B cell (primary cell): ENCODE results near the gene SEC61B. TPM values are rescaled to one million over a fixed set of nuclear protein-coding genes. Genes with fewer than 3 reads are reported as not detected.

Source experiments
- ATAC-seq: fragments of 200-7000 bp; cut with Tn5 transposase; one replicate; pipeline ENCODE4 v1.10.0; 2021; ENCODE audit warnings: low read depth, mild to moderate bottlenecking, moderate number of reproducible peaks, moderate library complexity
- CTCF ChIA-PET: fragments of 350-600 bp; sonication (Branson Sonifier 250); formaldehyde crosslinking; loops from one replicate; lab custom pipeline; 2021; ENCODE audit warnings: antibody characterized with exemption, inconsistent platforms; lab: Charles Lee
- POLR2A ChIA-PET: fragments of 350-600 bp; sonication (Branson Sonifier 250); formaldehyde crosslinking; loops from one replicate; lab custom pipeline; 2021; ENCODE audit warnings: antibody characterized with exemption; lab: Charles Lee
- DNase-seq: peaks from one replicate; pipeline ENCODE4 v3.0.0; 2013
- H2AFZ ChIP-seq: 2 replicates; pipeline ENCODE4 v1.6.1; 2012; ENCODE audit warnings: mild to moderate bottlenecking, low read depth, low read length; ENCODE audit not compliant: insufficient read depth, poor library complexity, severe bottlenecking
- H3K27ac ChIP-seq, 2 donors: 1 replicate in 1 of 2; 2 replicates in 1 of 2; pipeline ENCODE4 v1.5.1; 2012 to 2013; ENCODE audit warnings: low read length in 2 of 2, mild to moderate bottlenecking in 2 of 2, moderate library complexity in 1 of 2
- H3K27me3 ChIP-seq, 4 experiments: fragments of 200-600 bp in 1 of 4; sonication (generic) in 1 of 4; replicated peaks in 1 of 4; 1 replicate in 2 of 4; 2 replicates in 2 of 4; pipeline versions ENCODE4 v1.6.1 to v1.7.0; 2013 to 2016; ENCODE audit warnings: low read length in 3 of 4, mild to moderate bottlenecking in 2 of 4, mixed read lengths in 1 of 4, moderate library complexity in 1 of 4; ENCODE audit not compliant: insufficient read depth in 4 of 4, control insufficient read depth in 3 of 4; ENCODE audit errors: control extremely low read depth in 1 of 4
- H3K36me3 ChIP-seq, 2 experiments: replicated peaks in 1 of 2; 1 replicate in 1 of 2; 2 replicates in 1 of 2; pipeline versions ENCODE4 v1.6.1 to v1.7.1; 2013; ENCODE audit warnings: low read length in 1 of 2; ENCODE audit not compliant: insufficient read depth in 2 of 2, control insufficient read depth in 1 of 2; ENCODE audit errors: control extremely low read depth in 1 of 2, extremely low read depth in 1 of 2
- H3K4me1 ChIP-seq, 2 donors: fragments of 200-600 bp in 1 of 2; sonication (generic) in 1 of 2; 1 replicate in 1 of 2; 2 replicates in 1 of 2; pipeline versions ENCODE4 v1.5.1 to v1.6.1; 2013 to 2017; ENCODE audit warnings: low read length in 2 of 2; ENCODE audit not compliant: control insufficient read depth in 2 of 2, insufficient read depth in 2 of 2
- H3K4me2 ChIP-seq: replicated peaks from 2 replicates; pipeline ENCODE3; 2012; ENCODE audit warnings: mild to moderate bottlenecking, low read depth, low read length; ENCODE audit not compliant: poor library complexity, severe bottlenecking
- H3K4me3 ChIP-seq, 5 experiments: fragments of 200-600 bp in 1 of 5; sonication (generic) in 1 of 5; 1 replicate in 3 of 5; 2 replicates in 2 of 5; pipeline versions ENCODE4 v1.5.1 to v1.7.0; 2011 to 2016; ENCODE audit warnings: low read length in 4 of 5, mild to moderate bottlenecking in 4 of 5, low read depth in 2 of 5, control low read depth in 1 of 5, moderate library complexity in 1 of 5; ENCODE audit not compliant: insufficient read depth in 1 of 5; ENCODE audit errors: control extremely low read depth in 1 of 5, extremely low read depth in 1 of 5
- H3K79me2 ChIP-seq: fragments of 200-600 bp; sonication (generic); one replicate; pipeline ENCODE4 v1.6.0; 2016; ENCODE audit warnings: low read length; ENCODE audit not compliant: control insufficient read depth, insufficient read depth
- H3K9ac ChIP-seq: fragments of 200-600 bp; sonication (generic); 2 replicates; pipeline ENCODE4 v1.6.1; 2017; ENCODE audit warnings: mild to moderate bottlenecking, low read length, moderate library complexity
- H3K9me3 ChIP-seq, 3 donors: one replicate each; pipeline versions ENCODE4 v1.6.1 to v1.7.1; 2013; ENCODE audit warnings: low read length in 2 of 3; ENCODE audit not compliant: control insufficient read depth in 2 of 3, insufficient read depth in 1 of 3; ENCODE audit errors: control extremely low read depth in 1 of 3
- H4K20me1 ChIP-seq: 2 replicates; pipeline ENCODE4 v1.6.0; 2012; ENCODE audit warnings: mild to moderate bottlenecking, low read length; ENCODE audit not compliant: insufficient read depth, control insufficient read depth, poor library complexity, severe bottlenecking
- H3K27ac Mint-ChIP-seq: one replicate; pipeline ENCODE4 v1.8.0; 2021; ENCODE audit warnings: mixed read lengths
- H3K27me3 Mint-ChIP-seq: one replicate; pipeline ENCODE4 v1.8.0; 2021; ENCODE audit warnings: mixed read lengths
- H3K4me1 Mint-ChIP-seq: one replicate; pipeline ENCODE4 v1.8.0; 2021; ENCODE audit warnings: mixed read lengths
- H3K4me3 Mint-ChIP-seq: one replicate; pipeline ENCODE4 v1.8.0; 2021; ENCODE audit warnings: mixed read lengths
- H3K9me3 Mint-ChIP-seq: one replicate; pipeline ENCODE4 v1.8.0; 2022; ENCODE audit warnings: mixed read lengths; ENCODE audit not compliant: insufficient read depth
- CTCF ChIP-seq: fragments of 200-600 bp; IDR thresholded peaks from one replicate; pipeline ENCODE4 v1.8.0; 2022; ENCODE audit warnings: antibody characterized with exemption, mild to moderate bottlenecking
- EZH2 ChIP-seq: IDR thresholded peaks from 2 replicates; pipeline ENCODE4 v1.6.1; 2012; ENCODE audit warnings: borderline replicate concordance, low read depth, mild to moderate bottlenecking, moderate library complexity, low read length; ENCODE audit not compliant: insufficient read depth, poor library complexity, severe bottlenecking
- WGBS: methylation state at CpG from one replicate; pipeline ENCODE4 v1.1.5; 2013; ENCODE audit warnings: missing lambda C conversion rate; ENCODE audit not compliant: insufficient coverage; 5-methylcytosine and 5-hydroxymethylcytosine counted together
- intact Hi-C: fragments of 100-400 bp; cut with micrococcal nuclease; formaldehyde crosslinking; loops from one replicate; pipeline ENCODE4 v1.10.0; 2022
- polyA plus RNA-seq: library from polyadenylated mRNA; depleted of rRNA; stranded (reverse); fragments of >200 nt; gene quantifications from 2 replicates; pipeline ENCODE4 v1.2.3, GENCODE V29; 2012
- total RNA-seq, 2 donors: library from RNA; stranded (reverse); fragments of 120-200 nt in 1 of 2; gene quantifications; 1 replicate in 1 of 2; 2 replicates in 1 of 2; pipeline versions ENCODE4 v1.2.3 to v1.2.4, GENCODE V29; 2013 to 2022

Gene SEC61B
- total and polyA plus RNA-seq, 2 donors (not counting 1 experiment from before 2014, with no cell fraction given): 70.2 to 92.1 TPM

- DNase-seq (no peak), ATAC-seq (no peak)
- Histone ChIP-seq H3K36me3 (no peaks in the 10 kb centered on the region), H3K79me2 (no peaks in the 10 kb centered on the region), H3K4me1 (peaks cover 49 to 65% of the 10 kb centered on the region in 2 donors), H2AFZ (peak overlapping the region; percentile 77), H3K9me3 (no peaks in the 10 kb centered on the region), H3K27ac (no peak overlapping the region), H3K9ac (no peak overlapping the region), H4K20me1 (no peaks in the 10 kb centered on the region), H3K4me2 (peak overlapping the region; percentile 59), H3K27me3 (no peaks in the 10 kb centered on the region), H3K4me3 (no peak overlapping the region)
- H3K27me3 Mint-ChIP-seq: no peaks in the 10 kb centered on the region
- TF ChIP-seq CTCF: no peak
- TF ChIP-seq EZH2: no peak
- intact Hi-C loops: loop anchor here (2.0 to 10.0 kb wide), 4 partner anchors 52 to 900 kb away; partner anchors contain the start of gene STX17
- 100% methylated on average over 2 of the region's 5 CpGs for WGBS
- no peaks in the 10 kb centered on the region for H3K9me3 Mint-ChIP-seq
- CTCF ChIA-PET: interaction anchor here (0.7 to 11.1 kb wide), 41 partner anchors 9 to 1140 kb away, joined by 3 to 185 read pairs (median 5); partner anchors contain the start of genes ALG2, NR4A3 and SEC61B
- peak overlapping the region; percentile 8 for H3K4me3 Mint-ChIP-seq
- POLR2A ChIA-PET: interaction anchor here (0.7 to 2.1 kb wide), 5 partner anchors 36 to 1091 kb away, joined by 3 to 17 read pairs (median 5); partner anchors contain the start of genes ALG2, NR4A3 and SEC61B
- H3K4me1 Mint-ChIP-seq: peaks cover 90% of the 10 kb centered on the region
- H3K27ac Mint-ChIP-seq: peak overlapping the region; percentile 84
Observed at GRCh38 chr9:99185348-99185632, 36.8 kb upstream of the SEC61B start.

GRCh38 chr9:99185934-99186333, 36.1 kb upstream of the SEC61B start:
- Histone ChIP-seq H4K20me1 (no peaks in the 10 kb centered on the region), H3K27me3 (no peaks in the 10 kb centered on the region), H3K27ac (no peak overlapping the region), H3K4me1 (peaks cover 49 to 61% of the 10 kb centered on the region in 2 donors), H3K36me3 (no peaks in the 10 kb centered on the region), H3K4me3 (no peak overlapping the region), H3K4me2 (no peak overlapping the region), H3K9me3 (no peaks in the 10 kb centered on the region), H3K79me2 (no peaks in the 10 kb centered on the region), H2AFZ (no peak overlapping the region), H3K9ac (no peak overlapping the region)
- WGBS: 100% methylated on average over 4 of the region's 5 CpGs
- Mint-ChIP-seq H3K4me3 (no peak overlapping the region), H3K27me3 (no peaks in the 10 kb centered on the region), H3K9me3 (no peaks in the 10 kb centered on the region), H3K4me1 (peaks cover 87% of the 10 kb centered on the region), H3K27ac (peak overlapping the region; percentile 11)
- ChIA-PET POLR2A (interaction anchor here (1.5 to 2.1 kb wide), 2 partner anchors 36 to 633 kb away, joined by 5 read pairs; partner anchors contain the start of genes ALG2 and SEC61B), CTCF (interaction anchor here (0.6 to 11.1 kb wide), 27 partner anchors 11 to 1139 kb away, joined by 3 to 185 read pairs (median 6); partner anchors contain the start of genes ALG2, NR4A3 and SEC61B)
- ATAC-seq (no peak), DNase-seq (no peak)
- intact Hi-C loops: loop anchor here (2.0 to 10.0 kb wide), 4 partner anchors 51 to 899 kb away; partner anchors contain the start of gene STX17
- TF ChIP-seq EZH2: no peak
- TF ChIP-seq CTCF: no peak
